Testis (tissue), 3 donors: ENCODE measurements around the gene AATK. TPM values are rescaled to one million over a fixed set of nuclear protein-coding genes. Genes with fewer than 3 reads are reported as not detected.
A peak's percentile ranks its signal among the peaks of the same experiment; 100 is the strongest.

Experiments used
- DNase-seq: peaks from one replicate; pipeline ENCODE4 v3.0.0-alpha.2; 2019
- H3K27ac ChIP-seq, 2 donors: fragments of 200-600 bp; sonication (generic); one replicate each; pipeline ENCODE4 v1.5.1; 2019
- H3K27me3 ChIP-seq: fragments of 200-600 bp; sonication (generic); one replicate; pipeline ENCODE4 v1.5.1; 2019
- H3K36me3 ChIP-seq: fragments of 200-600 bp; sonication (generic); one replicate; pipeline ENCODE4 v1.5.1; 2017; ENCODE audit warnings: low read depth; ENCODE audit errors: missing control alignments
- H3K4me1 ChIP-seq: fragments of 200-600 bp; sonication (generic); one replicate; pipeline ENCODE4 v1.5.1; 2019
- H3K4me3 ChIP-seq, 2 donors: fragments of 200-600 bp; sonication (generic); one replicate each; pipeline ENCODE4 v1.5.1; 2017 to 2019
- H3K9me3 ChIP-seq: fragments of 200-600 bp; sonication (generic); one replicate; pipeline ENCODE4 v1.5.1; 2017
- CTCF ChIP-seq, 3 experiments: fragments of 450-650 bp in 2 of 3; fragments of 200-600 bp in 1 of 3; sonication (generic) in 1 of 3; IDR thresholded peaks; one replicate each; pipeline ENCODE4 v1.5.1; 2016 to 2019; ENCODE audit warnings: antibody characterized with exemption in 3 of 3, mild to moderate bottlenecking in 2 of 3, moderate library complexity in 1 of 3
- POLR2A ChIP-seq: fragments of 450-650 bp; IDR thresholded peaks from one replicate; pipeline ENCODE4 v1.6.1; 2017; ENCODE audit warnings: antibody characterized with exemption, mild to moderate bottlenecking, moderate library complexity
- WGBS, 2 donors: methylation state at CpG; one replicate each; pipeline ENCODE4 v1.1.5; 2018; 5-methylcytosine and 5-hydroxymethylcytosine counted together
- intact Hi-C: fragments of 100-400 bp; cut with DNase I; formaldehyde crosslinking; loops from one replicate; pipeline ENCODE4 v1.15.1; 2023; ENCODE audit warnings: low total_unique reads
- polyA plus RNA-seq: library from polyadenylated mRNA; stranded (reverse); fragments of 350-450 nt; fragmentation: Illumina TruSeq; extraction: RNeasy Lipid Tissue Mini Kit (QIAGEN cat#74804); gene quantifications from one replicate; pipeline ENCODE4 v1.2.3, GENCODE V29; 2014; ENCODE audit warnings: low read depth, low replicate concordance; ENCODE audit not compliant: insufficient read depth
- total RNA-seq, 2 donors: library from RNA; depleted of rRNA; stranded (reverse); fragments of >200 nt; gene quantifications; one replicate each; pipeline ENCODE4 v1.2.3, GENCODE V29; 2016

Gene AATK
- total and polyA plus RNA-seq, 3 donors from 2014 or later = 3.5 to 5.6 (median 3.8) TPM

GRCh38 chr17:81200695-81201580 is 34.9 kb upstream of the AATK start:
- H3K9me3 ChIP-seq = no peaks in the 10 kb centered on the region
- H3K27ac ChIP-seq = no peak overlapping the region
- TF ChIP-seq POLR2A (no peak), CTCF (IDR thresholded peaks at IDR 0.05) (peak; percentile 70 to 84 (median 83))
- peaks cover 20% of the 10 kb centered on the region for H3K4me1 ChIP-seq
- peak; percentile 85 for DNase-seq
- H3K27me3 ChIP-seq = no peaks in the 10 kb centered on the region
- no peaks in the 10 kb centered on the region for H3K36me3 ChIP-seq
- H3K4me3 ChIP-seq = no peak overlapping the region
- intact Hi-C loops = no loop called here
- 70 to 72% methylated on average over 27 of the region's 27 CpGs for WGBS, 2 donors

GRCh38 chr17:81200201-81200600 is 34.2 kb upstream of the AATK start:
- no peaks in the 10 kb centered on the region for H3K27me3 ChIP-seq
- H3K27ac ChIP-seq = no peak overlapping the region
- H3K4me3 ChIP-seq = no peak overlapping the region
- no peaks in the 10 kb centered on the region for H3K36me3 ChIP-seq
- WGBS, 2 donors = 80 to 87% methylated on average over 2 to 17 of the region's 18 CpGs
- TF ChIP-seq CTCF (IDR thresholded peaks at IDR 0.05) = no peak
- H3K4me1 ChIP-seq = peaks cover 20% of the 10 kb centered on the region
- DNase-seq = no peak
- intact Hi-C loops = no loop called here
- H3K9me3 ChIP-seq = no peaks in the 10 kb centered on the region

- Histone ChIP-seq H3K36me3 (no peaks in the 10 kb centered on the region), H3K9me3 (no peaks in the 10 kb centered on the region), H3K4me1 (peaks cover 20% of the 10 kb centered on the region), H3K27ac (no peak overlapping the region), H3K27me3 (no peaks in the 10 kb centered on the region), H3K4me3 (no peak overlapping the region)
- intact Hi-C loops = no loop called here
- TF ChIP-seq POLR2A (no peak), CTCF (IDR thresholded peaks at IDR 0.05) (no peak)
- no peak for DNase-seq
- 67 to 75% methylated on average over 7 to 18 of the region's 18 CpGs for WGBS, 2 donors
Measured at GRCh38 chr17:81199482-81199830, 33.4 kb upstream of the AATK start.

GRCh38 chr17:81198826-81199481 is 32.9 kb upstream of the AATK start:
- Histone ChIP-seq H3K4me3 (no peak overlapping the region), H3K36me3 (no peaks in the 10 kb centered on the region), H3K27me3 (no peaks in the 10 kb centered on the region), H3K9me3 (no peaks in the 10 kb centered on the region), H3K4me1 (peaks cover 20% of the 10 kb centered on the region), H3K27ac (no peak overlapping the region)
- intact Hi-C loops = no loop called here
- 69% methylated on average over 20 of the region's 22 CpGs; no CpG with 5 or more reads in 1 of the 2 donors for WGBS, 2 donors
- TF ChIP-seq POLR2A (no peak), CTCF (IDR thresholded peaks at IDR 0.05) (no peak)
- DNase-seq = peak; percentile 65
